ENCODE results near the gene CPED1. TPM values are rescaled to one million over a fixed set of nuclear protein-coding genes. Genes with fewer than 3 reads are reported as not detected.

The CPED1 gene
- total RNA-seq, 1 experiment from 2014 or later = 0.13 TPM

GRCh38 chr7:121140790-121141189 lies 152.3 kb downstream of the CPED1 start:
- Histone ChIP-seq H3K9ac (ENCODE audit: extremely low read depth, insufficient read length, low read length) (no peak overlapping the region), H4K20me1 (ENCODE audit: control insufficient read depth, insufficient read depth, insufficient read length) (no peaks in the 10 kb centered on the region), H3K23ac (ENCODE audit: insufficient read length, low read depth, low read length) (no peak overlapping the region), H2BK5ac (ENCODE audit: insufficient read length, low read length) (no peak overlapping the region), H3T11ph (ENCODE audit: low read length) (peak overlapping the region; percentile 36), H3K27ac (ENCODE audit: insufficient read length, low read depth, low read length) (no peak overlapping the region), H2BK20ac (ENCODE audit: low read depth, low read length, poor library complexity, severe bottlenecking) (no peak overlapping the region), H3K27me3 (ENCODE audit: insufficient read depth, low read length) (no peaks in the 10 kb centered on the region), H2BK120ac (ENCODE audit: low read depth, low read length, poor library complexity, severe bottlenecking) (no peak overlapping the region), H3K56ac (ENCODE audit: insufficient read length, low read depth, low read length) (no peak overlapping the region), H3K4me1 (ENCODE audit: insufficient read depth, low read length) (no peaks in the 10 kb centered on the region), H3K79me2 (ENCODE audit: insufficient read depth, low read length) (no peaks in the 10 kb centered on the region), H3K4me2 (ENCODE audit: insufficient read depth, insufficient read length, low read length) (no peak overlapping the region), H3K18ac (ENCODE audit: insufficient read length, low read depth, low read length) (no peak overlapping the region), H4K91ac (ENCODE audit: insufficient read length, low read depth, low read length) (no peak overlapping the region), H2AK5ac (ENCODE audit: insufficient read length, low read length) (no peak overlapping the region), H4K8ac (replicated peaks; ENCODE audit: insufficient read length, low read depth, low read length) (no peak overlapping the region), H2BK12ac (ENCODE audit: insufficient read length, low read depth, low read length) (no peak overlapping the region), H3K4ac (ENCODE audit: low read depth, low read length) (no peak overlapping the region), H3K79me1 (ENCODE audit: insufficient read depth, low read depth, low read length, poor library complexity, severe bottlenecking) (no peaks in the 10 kb centered on the region), H4K5ac (ENCODE audit: insufficient read length, low read depth, low read length) (no peak overlapping the region), H2BK15ac (ENCODE audit: low read depth, low read length) (no peak overlapping the region), H3K14ac (ENCODE audit: insufficient read depth, low read length) (no peak overlapping the region), H2AFZ (ENCODE audit: low read length) (no peak overlapping the region), H3K23me2 (ENCODE audit: insufficient read length, low read depth, low read length, poor library complexity, severe bottlenecking) (no peaks in the 10 kb centered on the region), H3K9me3 (ENCODE audit: control insufficient read depth, low read depth, low read length) (no peaks in the 10 kb centered on the region)
- WGBS (ENCODE audit: extremely low coverage, insufficient read length, low lambda C conversion rate) = no CpG with 5 or more reads among the region's 1 CpG
- TF ChIP-seq, protein P1, sequence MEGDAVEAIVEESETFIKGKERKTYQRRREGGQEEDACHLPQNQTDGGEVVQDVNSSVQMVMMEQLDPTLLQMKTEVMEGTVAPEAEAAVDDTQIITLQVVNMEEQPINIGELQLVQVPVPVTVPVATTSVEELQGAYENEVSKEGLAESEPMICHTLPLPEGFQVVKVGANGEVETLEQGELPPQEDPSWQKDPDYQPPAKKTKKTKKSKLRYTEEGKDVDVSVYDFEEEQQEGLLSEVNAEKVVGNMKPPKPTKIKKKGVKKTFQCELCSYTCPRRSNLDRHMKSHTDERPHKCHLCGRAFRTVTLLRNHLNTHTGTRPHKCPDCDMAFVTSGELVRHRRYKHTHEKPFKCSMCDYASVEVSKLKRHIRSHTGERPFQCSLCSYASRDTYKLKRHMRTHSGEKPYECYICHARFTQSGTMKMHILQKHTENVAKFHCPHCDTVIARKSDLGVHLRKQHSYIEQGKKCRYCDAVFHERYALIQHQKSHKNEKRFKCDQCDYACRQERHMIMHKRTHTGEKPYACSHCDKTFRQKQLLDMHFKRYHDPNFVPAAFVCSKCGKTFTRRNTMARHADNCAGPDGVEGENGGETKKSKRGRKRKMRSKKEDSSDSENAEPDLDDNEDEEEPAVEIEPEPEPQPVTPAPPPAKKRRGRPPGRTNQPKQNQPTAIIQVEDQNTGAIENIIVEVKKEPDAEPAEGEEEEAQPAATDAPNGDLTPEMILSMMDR (conservative IDR thresholded peaks at IDR 0.05) = no peak
- Mint-ChIP-seq H3K4me1 (no peaks in the 10 kb centered on the region), H3K27me3 (ENCODE audit: low read depth) (no peaks in the 10 kb centered on the region), H3K36me3 (ENCODE audit: insufficient read depth in 1 of 3, low read depth in 3 of 3) (no peaks in the 10 kb centered on the region), H3K9me3 (no peaks in the 10 kb centered on the region), H3K4me3 (no peak overlapping the region), H3K27ac (no peak overlapping the region)
- DNase-seq = no peak

Measured in H9 (cell line).